ENCODE measurements around the gene ENTREP1.
"Not testable (repeated sequence)": the region's sequence is repeated elsewhere in the genome, so short reads cannot be mapped to it uniquely, and the experiment has no call there.

ENTREP1 gene, protein sequence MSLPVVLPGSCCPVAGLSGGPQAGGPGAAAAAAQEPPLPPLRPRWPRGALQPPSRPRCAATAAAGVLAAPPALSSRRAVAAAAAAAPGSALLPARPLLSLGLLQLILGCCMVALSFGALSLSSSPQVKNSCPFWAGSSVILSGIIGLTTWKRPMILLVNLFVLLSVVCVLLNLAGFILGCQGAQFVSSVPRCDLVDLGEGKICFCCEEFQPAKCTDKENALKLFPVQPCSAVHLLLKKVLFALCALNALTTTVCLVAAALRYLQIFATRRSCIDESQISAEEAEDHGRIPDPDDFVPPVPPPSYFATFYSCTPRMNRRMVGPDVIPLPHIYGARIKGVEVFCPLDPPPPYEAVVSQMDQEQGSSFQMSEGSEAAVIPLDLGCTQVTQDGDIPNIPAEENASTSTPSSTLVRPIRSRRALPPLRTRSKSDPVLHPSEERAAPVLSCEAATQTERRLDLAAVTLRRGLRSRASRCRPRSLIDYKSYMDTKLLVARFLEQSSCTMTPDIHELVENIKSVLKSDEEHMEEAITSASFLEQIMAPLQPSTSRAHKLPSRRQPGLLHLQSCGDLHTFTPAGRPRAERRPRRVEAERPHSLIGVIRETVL

DNA sequence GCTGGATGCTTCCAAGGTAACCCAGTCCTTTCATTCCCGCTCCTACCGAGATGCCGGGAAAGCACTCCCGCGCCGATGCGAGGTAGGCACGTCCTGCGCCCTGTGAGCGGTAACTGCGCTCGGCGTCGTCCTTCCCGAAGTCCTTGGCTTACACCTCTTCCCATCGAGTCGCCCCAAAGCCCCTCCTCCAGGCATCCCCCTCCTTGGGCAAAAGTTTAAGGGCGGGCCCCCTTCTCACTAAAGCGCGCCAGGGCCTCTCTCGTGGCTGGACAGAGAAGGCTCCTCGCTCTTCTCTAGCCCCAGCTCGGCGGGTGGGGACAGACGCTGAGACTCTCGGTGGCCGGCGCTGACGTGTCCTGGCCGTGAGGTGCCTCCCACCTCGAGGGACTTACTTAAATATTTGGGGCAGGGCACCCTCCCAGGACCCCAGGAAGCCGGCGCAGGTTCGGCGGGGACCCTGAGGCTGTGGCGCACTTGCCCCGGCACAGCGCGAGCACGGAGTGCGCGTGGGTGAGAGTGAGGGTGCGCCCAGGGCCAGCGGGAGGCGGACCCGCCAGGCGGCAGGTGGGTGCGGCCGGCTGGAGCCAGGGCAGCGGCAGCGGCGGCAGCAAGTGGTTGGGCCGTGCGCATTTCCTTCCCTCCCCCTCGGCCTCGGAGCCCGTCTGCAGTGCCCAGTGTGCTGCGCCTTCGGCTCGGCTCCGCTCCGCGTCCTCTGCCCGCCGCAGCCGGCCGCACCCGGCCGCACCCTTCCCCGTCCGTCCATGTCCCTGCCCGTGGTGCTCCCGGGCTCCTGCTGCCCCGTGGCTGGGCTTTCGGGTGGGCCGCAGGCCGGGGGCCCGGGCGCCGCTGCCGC, at the start of gene ENTREP1:
Gene ENTREP1 (plus strand): TSS at position 667 of the 853 bp plus-strand sequence. CDS start 95 bp downstream, at position 762.
- in situ Hi-C loops (cut with MboI; ENCODE audit: low pct_unique_long_range_greater_than_20kb, low sequenced_read_pairs) = no loop called here
- peak; percentile 28 for DNase-seq

DNA sequence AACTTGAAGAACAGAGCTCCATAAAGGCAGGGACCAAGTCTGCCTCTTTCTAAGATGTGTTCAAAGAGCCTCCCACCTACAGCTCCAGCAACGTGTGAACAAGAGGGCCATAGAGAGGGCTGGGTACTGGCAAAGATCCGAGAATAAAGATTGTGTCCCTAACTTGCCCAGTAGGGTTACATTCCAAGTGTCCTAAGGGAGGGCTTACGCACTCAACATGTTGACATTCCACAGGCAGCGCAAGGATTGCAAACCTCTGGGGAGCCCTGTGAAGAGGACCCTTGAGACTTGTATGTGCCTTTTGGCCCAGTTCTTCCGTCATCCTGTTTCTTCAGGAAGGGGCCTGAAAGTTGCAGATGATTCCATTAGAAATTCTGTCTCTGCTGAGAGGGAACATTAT, 48.2 kb upstream of the ENTREP1 start:
- in situ Hi-C loops (cut with MboI; ENCODE audit: low pct_unique_long_range_greater_than_20kb, low sequenced_read_pairs) = no loop called here
- DNase-seq = no peak

DNA sequence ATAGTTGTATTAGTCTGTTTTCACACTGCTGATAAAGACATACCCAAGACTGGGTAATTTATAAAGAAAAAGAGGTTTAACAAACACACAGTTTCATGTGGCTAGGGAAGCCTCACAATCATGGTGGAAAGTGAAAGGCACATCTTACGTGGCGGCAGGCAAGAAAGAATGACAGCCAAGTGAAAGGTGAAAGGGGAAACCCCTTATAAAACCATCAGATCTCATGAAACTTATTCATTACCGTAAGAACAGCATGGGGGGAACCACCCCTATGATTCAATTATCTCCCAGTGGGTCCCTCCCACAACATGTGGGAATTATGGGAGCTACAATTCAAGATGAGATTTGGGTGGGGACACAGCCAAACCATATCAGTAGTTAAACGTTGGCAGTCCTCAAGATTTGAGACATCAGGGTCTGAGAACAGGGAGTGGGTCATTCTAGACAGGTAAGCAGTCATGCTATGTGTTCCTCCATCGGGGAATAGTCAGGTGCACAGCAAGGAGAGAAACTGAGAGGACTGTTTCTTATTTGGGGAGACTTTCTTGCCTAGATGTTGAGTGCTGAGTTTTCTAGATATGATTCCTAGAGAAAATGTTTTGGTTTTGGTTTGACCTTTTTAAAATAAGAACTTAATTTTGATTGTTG, 45.8 kb upstream of the ENTREP1 start:
- in situ Hi-C loops (cut with MboI; ENCODE audit: low pct_unique_long_range_greater_than_20kb, low sequenced_read_pairs) = no loop called here
- DNase-seq = no peak

DNA sequence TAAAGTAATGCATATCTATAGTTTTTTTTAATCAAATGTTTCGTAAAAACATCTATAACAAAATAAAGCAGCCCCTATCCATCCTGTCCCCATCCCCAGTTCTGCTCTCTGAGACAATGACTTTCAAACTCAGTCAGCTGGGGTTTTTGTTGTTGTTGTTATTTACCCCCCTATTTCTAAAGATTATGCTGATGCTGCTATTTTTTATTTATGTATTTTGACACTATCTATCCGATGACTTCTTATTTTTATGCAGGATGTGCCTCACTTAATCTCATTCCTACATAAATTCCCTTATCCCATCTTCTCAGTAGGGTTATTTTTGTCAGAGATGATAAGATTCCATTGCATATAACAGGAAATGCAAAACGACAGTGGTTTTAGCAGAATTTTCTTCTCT, 45.3 kb upstream of the ENTREP1 start:
- DNase-seq = no peak
- in situ Hi-C loops (cut with MboI; ENCODE audit: low pct_unique_long_range_greater_than_20kb, low sequenced_read_pairs) = no loop called here

DNA sequence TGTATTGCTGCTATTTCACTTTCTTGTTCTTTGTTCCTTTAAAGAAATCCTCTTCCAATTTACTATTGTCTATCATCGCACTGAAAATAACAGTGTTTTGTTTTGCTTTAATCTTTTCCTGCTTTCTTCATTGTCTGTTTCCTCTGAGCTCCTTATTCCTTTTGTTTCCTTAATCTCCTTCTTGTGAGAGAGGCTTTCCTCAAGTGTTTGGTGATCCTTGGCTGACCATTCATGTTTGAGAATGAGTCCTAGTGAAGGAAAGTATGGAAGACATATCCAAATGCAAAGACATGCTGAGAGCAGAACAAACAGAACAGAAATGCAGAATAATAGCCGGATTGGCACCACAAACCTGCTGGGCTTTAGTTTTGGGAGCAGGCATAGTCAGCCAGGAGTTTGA, 42.0 kb upstream of the ENTREP1 start:
- in situ Hi-C loops (cut with MboI; ENCODE audit: low pct_unique_long_range_greater_than_20kb, low sequenced_read_pairs) = no loop called here
- DNase-seq = no peak

DNA sequence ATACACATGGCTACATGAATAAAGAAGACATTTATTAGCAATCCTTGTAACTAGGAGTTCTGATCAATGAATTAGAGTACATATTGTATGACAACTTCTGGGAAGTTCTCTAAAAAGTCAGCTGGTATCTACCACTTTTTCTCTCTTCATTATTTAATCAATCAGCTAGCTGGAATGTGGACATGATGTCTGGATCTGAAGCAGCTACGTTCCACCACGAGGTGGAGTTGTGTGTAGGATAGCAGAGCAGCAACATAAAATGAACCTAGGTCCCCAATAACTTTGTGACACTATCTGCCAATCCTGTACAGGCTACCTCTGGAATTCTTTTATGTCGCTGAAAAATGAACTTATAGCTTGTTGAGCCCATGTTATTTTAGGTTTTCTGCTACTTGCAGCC, 32.9 kb upstream of the ENTREP1 start:
- in situ Hi-C loops (cut with MboI; ENCODE audit: low pct_unique_long_range_greater_than_20kb, low sequenced_read_pairs) = no loop called here
- DNase-seq = no peak

DNA sequence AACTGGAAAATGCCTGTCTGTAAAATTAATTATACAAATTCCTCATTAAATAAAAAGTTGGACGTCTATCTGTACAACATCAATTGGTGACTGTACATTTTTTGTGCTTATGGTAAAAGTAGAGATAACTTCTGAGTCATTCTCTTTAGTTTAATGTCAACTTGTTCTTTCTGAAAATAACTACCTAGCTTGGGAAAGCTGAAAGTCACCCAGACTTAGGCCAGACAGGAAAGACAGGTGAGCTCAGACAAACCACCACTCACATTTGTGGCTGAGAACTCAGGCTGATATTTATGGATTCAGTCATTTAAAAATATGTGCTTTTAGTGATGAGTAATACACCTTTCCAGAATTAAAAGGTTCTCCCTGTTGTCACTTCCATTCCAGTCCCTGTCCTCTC, 31.9 kb upstream of the ENTREP1 start:
- in situ Hi-C loops (cut with MboI; ENCODE audit: low pct_unique_long_range_greater_than_20kb, low sequenced_read_pairs) = no loop called here
- no peak for DNase-seq

DNA sequence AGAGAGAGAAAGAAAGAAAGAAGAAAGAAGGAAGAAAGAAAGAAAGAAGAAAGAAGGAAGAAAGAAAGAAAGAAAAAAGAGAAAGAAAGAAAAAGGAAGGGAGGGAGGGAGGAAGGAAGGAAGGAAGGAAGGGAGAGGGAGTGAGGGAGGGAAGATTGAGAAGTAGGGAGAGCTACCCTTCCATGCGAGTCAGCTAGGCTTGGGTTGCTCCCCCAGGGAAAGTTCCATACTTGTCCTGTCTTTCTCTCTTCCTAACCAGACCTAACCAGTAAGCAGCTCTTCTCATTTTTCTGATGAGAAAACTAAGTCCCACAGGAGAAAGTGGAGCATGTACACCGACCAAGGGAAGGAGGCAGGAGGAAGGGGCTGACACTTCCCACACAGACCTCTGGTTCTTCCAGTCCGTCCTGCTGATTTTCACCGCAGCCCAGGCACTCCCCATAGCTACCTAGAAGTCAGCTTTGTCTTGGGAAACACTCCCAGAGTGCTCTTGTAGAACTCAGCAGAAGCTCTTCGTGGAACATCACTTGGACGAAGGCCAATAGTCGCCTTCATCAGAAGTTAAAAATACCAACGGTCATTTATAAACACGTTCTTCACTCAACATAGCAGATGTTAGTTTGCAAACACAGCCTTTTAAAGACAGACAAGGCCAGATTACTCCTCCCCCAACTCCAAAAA, 29.0 kb upstream of the ENTREP1 start:
- no peak for DNase-seq
- in situ Hi-C loops (cut with MboI; ENCODE audit: low pct_unique_long_range_greater_than_20kb, low sequenced_read_pairs) = no loop called here

DNA sequence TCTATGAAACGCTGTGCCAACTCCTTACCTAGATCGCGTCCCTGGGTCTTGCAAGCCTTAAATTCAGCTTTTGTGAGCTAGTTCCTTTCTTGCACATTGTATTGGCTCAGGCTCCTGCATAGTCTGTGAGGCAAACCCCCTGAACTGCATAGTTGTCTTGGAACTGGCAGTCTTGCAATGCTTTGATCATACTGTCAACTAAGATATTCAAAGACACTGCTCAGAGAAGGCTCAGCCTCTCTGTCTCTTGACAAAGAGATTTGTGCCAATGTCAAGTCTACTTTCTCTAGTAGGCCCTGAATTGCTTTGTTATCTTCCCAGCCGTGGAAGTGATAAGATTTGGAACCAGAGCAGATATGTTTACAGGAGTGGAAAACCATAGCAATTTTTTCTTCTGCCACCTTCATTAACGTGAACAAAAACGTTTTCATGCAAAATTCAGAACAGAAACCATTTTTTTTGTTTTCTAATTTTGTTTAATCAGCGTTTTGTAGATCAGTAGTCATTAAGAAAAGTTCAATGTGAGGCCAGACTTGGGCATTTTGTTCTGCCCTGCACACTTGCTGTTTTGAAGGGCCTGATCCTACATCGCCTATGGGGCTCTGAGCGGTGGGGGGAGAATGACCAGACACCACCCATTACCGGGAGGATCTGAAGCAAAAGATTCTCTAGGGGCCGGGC, 27.6 kb upstream of the ENTREP1 start:
- in situ Hi-C loops (cut with MboI; ENCODE audit: low pct_unique_long_range_greater_than_20kb, low sequenced_read_pairs) = no loop called here
- no peak for DNase-seq

DNA sequence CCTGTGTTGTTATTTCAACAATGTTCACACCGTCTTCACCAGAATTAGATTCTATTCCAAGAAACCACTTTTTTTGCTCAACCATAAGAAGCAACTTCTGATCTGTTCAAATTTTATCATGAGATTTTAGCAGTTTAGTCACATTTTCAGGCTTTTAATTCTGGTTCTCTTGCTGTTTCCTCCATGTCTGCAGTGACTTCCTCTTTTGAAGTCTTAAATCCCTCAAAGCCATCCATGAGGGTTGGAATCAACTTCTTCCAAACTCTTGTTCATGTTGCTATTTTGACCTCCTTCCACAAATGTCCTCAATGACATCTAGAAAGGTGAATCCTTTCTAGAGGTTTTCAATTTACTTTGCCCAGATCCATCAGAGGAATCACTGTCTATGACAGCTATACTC, 25.7 kb upstream of the ENTREP1 start:
- DNase-seq = peak; percentile 29
- in situ Hi-C loops (cut with MboI; ENCODE audit: low pct_unique_long_range_greater_than_20kb, low sequenced_read_pairs) = no loop called here

DNA sequence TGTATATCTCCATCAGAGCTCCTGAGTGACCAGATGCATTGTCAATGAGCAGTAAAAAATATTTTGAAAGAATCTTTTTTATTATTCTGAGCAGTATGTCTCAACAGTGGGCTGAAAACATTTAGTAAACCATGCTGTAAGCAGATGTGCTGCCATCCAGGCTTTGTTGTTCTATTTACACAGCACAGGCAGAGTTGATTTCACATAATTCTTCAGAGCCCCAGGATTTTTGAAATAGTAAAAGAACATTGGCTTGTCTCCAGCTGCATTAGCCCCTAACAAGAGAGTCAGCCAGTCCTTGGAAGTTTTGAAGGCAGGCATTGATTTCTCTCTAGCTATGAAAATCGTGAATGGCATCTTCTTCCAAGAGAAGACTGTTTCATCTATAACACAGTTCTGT, 25.2 kb upstream of the ENTREP1 start:
- in situ Hi-C loops (cut with MboI; ENCODE audit: low pct_unique_long_range_greater_than_20kb, low sequenced_read_pairs) = no loop called here

DNA sequence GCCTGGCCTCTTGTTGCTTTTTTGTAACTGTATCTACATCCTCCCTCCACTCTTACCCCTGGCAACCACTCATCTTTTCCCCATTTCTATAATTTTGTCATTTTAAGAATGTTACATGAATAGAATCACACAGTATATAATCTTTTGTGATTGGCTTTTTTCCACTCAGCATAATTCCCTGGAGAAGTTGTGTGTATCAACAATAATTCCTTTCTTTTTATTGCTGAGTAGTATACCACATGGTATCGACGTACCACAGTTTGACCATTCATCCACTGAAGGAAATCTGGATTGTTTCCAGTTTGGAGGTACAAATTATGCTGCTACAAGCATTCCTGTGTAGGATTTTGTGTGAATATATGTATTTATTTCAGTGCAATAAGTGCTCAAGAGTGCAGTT, 21.7 kb upstream of the ENTREP1 start:
- in situ Hi-C loops (cut with MboI; ENCODE audit: low pct_unique_long_range_greater_than_20kb, low sequenced_read_pairs) = no loop called here
- DNase-seq = no peak

More for the DNA sequence above, 25.2 kb upstream of the ENTREP1 start:
- no peak for DNase-seq

DNA sequence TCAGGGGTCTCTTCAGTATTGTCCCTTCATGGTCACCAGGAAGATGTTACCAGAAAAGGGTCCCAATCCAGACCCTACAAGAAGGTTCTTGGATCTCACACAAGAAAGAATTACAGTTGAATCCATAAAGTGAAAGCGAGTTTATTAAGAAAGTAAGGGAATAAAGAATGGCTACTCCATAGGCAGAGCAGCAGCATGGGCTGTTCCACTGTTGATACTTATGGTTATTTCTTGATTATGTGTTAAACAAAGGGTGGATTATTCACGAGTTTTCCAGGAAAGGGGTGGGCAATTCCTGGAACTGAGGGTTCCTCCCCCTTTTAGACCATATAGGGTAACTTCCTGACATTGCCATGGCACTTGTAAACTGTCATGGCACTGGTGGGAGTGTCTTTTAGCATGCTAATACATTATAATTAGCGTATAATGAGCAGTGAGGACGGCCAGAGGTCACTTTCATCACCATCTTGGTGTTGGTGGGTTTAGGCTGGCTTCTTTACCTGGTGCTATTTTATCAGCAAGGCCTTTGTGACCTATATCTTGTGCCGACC, 18.0 kb upstream of the ENTREP1 start:
- DNase-seq; in situ Hi-C loops (cut with MboI; ENCODE audit: low pct_unique_long_range_greater_than_20kb, low sequenced_read_pairs): not testable (repeated sequence)

DNA sequence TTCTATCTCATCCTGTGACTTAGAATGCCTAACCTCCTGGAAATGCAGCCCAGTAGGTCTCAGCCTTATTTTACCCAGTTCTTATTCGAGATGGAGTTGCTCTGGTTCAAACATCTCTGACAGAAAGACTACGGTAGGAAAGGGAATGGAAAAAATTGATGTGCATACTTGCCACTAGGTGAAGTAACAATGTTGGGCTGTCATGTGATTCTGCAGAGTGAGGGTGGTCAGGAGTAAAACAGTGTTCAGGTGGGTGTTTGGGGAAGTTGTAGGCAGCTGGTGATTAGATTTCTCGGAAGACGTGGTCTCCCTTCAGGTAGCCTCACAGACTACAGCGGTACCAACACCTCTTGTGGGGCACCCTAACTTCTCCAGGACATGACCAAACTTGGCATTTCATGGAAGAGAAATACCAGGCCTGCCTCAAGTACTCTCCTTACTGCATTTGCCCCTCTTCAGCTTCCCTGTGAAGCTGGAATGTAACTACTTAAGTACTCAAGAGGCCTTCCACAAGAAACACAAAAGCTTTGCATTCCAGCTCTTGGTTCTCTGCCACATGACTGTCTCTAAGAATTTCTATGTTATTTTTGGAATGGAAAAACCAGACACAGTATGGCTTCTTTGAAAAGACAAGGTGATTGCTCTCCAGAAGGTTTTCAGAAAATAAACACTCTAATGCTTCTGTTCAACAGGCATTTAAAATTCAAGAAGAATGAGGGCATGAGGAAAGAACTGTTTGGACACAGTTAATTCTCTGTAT, 17.4 kb upstream of the ENTREP1 start:
- in situ Hi-C loops (cut with MboI; ENCODE audit: low pct_unique_long_range_greater_than_20kb, low sequenced_read_pairs) = no loop called here
- DNase-seq = no peak

DNA sequence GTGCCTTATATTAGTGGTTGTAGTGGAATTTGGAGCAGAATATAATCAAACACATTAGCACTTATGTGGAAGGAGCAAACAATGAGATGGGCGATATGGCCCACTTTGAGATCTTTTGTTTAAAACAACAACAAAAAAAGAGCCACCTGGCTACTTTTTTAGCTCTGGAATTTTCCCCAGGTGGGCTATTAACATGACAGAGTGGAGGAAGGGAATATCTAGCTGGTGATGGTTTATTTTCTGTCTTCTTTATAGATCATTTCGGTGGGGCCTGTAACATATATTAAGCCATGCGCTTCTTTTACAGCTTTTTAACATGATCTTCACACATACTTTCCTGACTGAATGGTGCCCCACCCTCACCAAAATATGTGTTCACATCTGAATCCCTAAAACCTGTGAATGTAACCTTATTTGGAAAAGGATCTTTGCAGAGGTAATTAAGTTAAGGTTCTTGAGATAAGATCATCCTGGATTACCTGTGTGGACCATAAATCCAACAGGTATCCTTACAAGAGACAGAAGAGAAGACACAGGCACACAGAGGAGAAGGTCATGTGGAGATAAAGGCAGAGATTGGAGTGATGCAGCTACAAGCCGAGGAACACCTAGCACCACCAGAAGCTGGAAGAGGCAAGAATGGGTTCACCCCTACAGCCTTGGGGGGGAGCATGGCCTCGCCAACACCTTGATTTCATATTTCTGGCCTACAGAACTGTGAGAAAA, 16.6 kb upstream of the ENTREP1 start:
- no peak for DNase-seq

DNA sequence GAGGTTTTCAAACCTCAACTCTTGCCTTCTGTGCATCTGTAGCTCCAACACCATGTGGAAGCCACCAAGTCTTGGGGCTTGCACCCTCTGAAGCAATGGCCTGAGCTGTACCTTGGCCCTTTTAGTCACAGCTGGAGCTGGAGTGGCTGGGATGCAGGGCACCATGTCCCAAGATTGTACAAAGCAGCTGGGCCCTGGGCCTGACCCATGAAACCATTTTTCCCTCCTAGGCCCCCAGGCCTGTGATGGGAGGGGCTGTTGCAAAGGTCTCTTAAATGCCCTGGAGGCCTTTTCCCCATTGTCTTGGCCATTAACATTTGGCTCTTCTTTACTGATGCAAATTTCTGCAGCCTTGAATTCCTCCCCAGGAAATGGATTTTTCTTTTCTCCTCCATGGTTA, 11.8 kb upstream of the ENTREP1 start:
- in situ Hi-C loops (cut with MboI; ENCODE audit: low pct_unique_long_range_greater_than_20kb, low sequenced_read_pairs) = no loop called here
- DNase-seq = no peak

More for the DNA sequence above, 16.6 kb upstream of the ENTREP1 start:
- in situ Hi-C loops (cut with MboI; ENCODE audit: low pct_unique_long_range_greater_than_20kb, low sequenced_read_pairs) = no loop called here

DNA sequence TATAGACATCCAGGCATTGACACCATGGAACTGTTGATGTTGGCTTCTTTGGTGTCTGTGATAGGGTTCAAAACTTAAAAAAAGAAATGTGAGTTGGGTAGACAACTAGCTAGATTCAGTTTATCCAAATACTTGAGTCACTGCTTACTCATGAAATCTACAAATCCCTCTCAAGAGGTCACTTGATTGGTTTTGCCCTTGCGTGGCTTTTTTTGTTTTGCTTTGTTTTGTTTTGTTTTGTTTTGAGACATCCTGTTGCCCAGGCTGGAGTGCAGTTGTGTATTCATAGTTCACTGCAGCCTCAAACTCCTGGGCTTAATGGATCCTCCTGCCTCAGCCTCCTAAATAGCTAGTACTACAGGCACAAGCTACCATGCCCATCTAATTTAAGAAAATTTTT, 10.5 kb upstream of the ENTREP1 start:
- DNase-seq = no peak
- in situ Hi-C loops (cut with MboI; ENCODE audit: low pct_unique_long_range_greater_than_20kb, low sequenced_read_pairs) = no loop called here
